ENCODE results near the gene MOV10L1.

MOV10L1 gene

DNA sequence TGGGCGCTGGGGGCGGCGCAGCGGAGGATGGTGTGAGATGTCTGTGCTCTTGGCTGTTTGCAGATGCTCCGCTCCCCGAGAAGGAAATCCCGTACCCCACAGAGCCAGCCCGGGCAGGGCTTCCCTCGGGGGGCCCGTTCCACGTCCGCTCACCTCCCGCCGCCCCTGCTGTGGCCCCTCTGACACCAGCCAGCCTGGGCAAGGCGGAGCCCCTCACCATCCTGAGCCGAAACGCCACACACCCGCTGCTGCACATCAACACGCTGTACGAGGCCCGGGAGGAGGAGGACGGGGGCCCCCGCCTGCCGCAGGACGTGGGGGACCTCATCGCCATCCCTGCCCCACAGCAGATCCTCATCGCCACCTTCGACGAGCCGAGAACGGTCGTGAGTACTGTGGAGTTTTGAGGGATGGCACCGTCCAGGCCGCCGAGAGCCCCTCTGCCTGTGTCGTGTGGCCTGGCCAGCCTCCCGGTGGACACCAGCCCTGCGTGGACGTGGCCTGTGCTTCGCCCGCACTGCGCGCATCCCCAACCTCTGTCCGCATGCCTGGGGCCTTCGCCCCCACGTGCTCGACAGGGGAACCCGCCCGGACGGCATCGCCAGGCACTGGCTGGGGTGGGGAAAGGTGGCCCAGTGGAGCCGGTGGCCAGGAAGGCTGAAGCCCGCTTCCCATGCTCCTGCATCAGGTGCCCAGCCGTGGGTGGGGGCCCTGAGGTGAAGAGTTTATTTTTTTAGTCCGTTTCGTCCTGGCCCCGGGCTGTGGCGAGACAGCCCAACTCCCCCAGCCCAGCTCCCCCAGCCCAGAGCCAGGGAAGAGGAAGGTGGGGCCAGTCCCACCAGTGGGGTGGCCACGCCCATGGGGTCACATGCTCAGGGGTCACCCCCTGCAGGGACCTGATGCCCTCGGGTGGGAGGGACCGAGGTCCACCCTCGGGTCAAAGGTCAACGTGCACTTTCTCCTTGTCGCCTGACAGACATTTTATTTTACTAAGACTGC lies 89.4 kb downstream of the MOV10L1 start:
- H2AFZ ChIP-seq (ENCODE audit: low read length), result no peak overlapping the region
- no peaks in the 10 kb centered on the region for H3K27me3 ChIP-seq (replicated peaks; ENCODE audit: insufficient read depth, low read length)
- H3K9me3 ChIP-seq (replicated peaks; ENCODE audit: insufficient read depth, low read length), result no peaks in the 10 kb centered on the region
- no peak overlapping the region for H3K4me2 ChIP-seq (ENCODE audit: low read depth, low read length)
- H4K20me1 ChIP-seq (ENCODE audit: insufficient read depth, low read length), result no peaks in the 10 kb centered on the region
- H3K79me2 ChIP-seq (ENCODE audit: low read length), result no peaks in the 10 kb centered on the region
- no peaks in the 10 kb centered on the region for H3K4me1 ChIP-seq (ENCODE audit: low read length)
- H3K4me3 ChIP-seq (ENCODE audit: low read length), result no peak overlapping the region
- no peak for TF ChIP-seq EZH2phosphoT487 (IDR thresholded peaks at IDR 0.05; ENCODE audit: low read length)
- H3K27ac ChIP-seq (ENCODE audit: low read length), result no peak overlapping the region
- H3K9ac ChIP-seq (ENCODE audit: low read length), result no peak overlapping the region
- H3F3A ChIP-seq (ENCODE audit: insufficient read depth, low read length), result no peaks in the 10 kb centered on the region
- no peaks in the 10 kb centered on the region for H3K36me3 ChIP-seq (replicated peaks; ENCODE audit: insufficient read depth, low read length)
- no peak for DNase-seq
- no peaks in the 10 kb centered on the region for H3K9me2 ChIP-seq (replicated peaks; ENCODE audit: insufficient read depth, low read length)

DNA sequence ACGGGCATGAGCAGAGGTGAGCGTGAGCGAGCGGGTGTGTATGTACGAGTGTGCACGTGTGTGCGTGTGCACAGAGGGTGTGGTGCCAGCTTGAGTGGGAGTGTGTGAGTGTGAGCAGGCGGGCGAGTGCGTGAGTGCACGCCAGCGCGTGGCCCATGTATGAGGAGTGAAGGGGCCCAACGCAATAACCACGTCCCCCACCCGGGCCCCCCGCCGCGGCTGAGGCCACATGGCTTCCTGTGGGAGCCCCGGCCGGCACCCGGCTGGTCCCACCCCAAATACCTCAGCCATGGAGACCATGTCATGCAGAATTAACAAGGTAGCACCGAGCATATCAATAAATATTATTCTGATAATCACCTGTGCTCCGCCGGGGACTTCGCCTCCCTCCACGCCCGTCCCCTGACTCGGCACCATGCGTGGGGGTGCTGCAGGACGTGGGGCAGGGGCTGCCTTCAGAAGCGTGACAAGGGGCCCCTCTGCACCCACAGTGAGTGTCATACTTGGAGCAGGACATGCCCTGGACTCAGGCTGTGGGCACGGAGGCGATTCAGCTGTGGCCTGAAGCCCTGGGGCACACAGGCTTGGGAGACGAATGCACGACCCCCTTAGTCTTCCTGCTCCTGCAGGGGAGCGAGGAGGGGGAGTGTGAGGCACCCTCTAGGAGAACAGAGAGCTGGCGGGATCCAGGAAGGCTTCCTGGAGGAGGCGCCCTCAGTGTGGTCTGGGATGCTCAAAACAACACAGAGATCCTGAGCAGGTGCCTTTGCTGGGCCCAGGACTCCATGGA lies 90.3 kb downstream of the MOV10L1 start:
- no peak overlapping the region for H3K4me3 ChIP-seq (ENCODE audit: low read length)
- no peaks in the 10 kb centered on the region for H3K79me2 ChIP-seq (ENCODE audit: low read length)
- H3K9me3 ChIP-seq (replicated peaks; ENCODE audit: insufficient read depth, low read length), result no peaks in the 10 kb centered on the region
- no peaks in the 10 kb centered on the region for H3K9me2 ChIP-seq (replicated peaks; ENCODE audit: insufficient read depth, low read length)
- H3K4me2 ChIP-seq (ENCODE audit: low read depth, low read length), result no peak overlapping the region
- peaks cover 4% of the 10 kb centered on the region; the same call in 1 of the 2 replicates for H3K27me3 ChIP-seq (replicated peaks; ENCODE audit: insufficient read depth, low read length)
- peaks cover 1% of the 10 kb centered on the region; the same call in 1 of the 2 replicates for H3K4me1 ChIP-seq (ENCODE audit: low read length)
- TF ChIP-seq, protein P1, sequence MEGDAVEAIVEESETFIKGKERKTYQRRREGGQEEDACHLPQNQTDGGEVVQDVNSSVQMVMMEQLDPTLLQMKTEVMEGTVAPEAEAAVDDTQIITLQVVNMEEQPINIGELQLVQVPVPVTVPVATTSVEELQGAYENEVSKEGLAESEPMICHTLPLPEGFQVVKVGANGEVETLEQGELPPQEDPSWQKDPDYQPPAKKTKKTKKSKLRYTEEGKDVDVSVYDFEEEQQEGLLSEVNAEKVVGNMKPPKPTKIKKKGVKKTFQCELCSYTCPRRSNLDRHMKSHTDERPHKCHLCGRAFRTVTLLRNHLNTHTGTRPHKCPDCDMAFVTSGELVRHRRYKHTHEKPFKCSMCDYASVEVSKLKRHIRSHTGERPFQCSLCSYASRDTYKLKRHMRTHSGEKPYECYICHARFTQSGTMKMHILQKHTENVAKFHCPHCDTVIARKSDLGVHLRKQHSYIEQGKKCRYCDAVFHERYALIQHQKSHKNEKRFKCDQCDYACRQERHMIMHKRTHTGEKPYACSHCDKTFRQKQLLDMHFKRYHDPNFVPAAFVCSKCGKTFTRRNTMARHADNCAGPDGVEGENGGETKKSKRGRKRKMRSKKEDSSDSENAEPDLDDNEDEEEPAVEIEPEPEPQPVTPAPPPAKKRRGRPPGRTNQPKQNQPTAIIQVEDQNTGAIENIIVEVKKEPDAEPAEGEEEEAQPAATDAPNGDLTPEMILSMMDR (IDR thresholded peaks at IDR 0.05; ENCODE audit: low read length), result no peak
- TF ChIP-seq EZH2 (optimal IDR thresholded peaks at IDR 0.05; ENCODE audit: low read depth, low read length) (no peak), EZH2phosphoT487 (IDR thresholded peaks at IDR 0.05; ENCODE audit: low read length) (no peak)
- DNase-seq, result no peak
- H3K27ac ChIP-seq (ENCODE audit: low read length), result no peak overlapping the region
- no peaks in the 10 kb centered on the region for H4K20me1 ChIP-seq (ENCODE audit: insufficient read depth, low read length)
- H3K9ac ChIP-seq (ENCODE audit: low read length), result no peak overlapping the region
- no peaks in the 10 kb centered on the region for H3F3A ChIP-seq (ENCODE audit: insufficient read depth, low read length)
- H3K36me3 ChIP-seq (replicated peaks; ENCODE audit: insufficient read depth, low read length), result no peaks in the 10 kb centered on the region
- H2AFZ ChIP-seq (ENCODE audit: low read length), result no peak overlapping the region

DNA sequence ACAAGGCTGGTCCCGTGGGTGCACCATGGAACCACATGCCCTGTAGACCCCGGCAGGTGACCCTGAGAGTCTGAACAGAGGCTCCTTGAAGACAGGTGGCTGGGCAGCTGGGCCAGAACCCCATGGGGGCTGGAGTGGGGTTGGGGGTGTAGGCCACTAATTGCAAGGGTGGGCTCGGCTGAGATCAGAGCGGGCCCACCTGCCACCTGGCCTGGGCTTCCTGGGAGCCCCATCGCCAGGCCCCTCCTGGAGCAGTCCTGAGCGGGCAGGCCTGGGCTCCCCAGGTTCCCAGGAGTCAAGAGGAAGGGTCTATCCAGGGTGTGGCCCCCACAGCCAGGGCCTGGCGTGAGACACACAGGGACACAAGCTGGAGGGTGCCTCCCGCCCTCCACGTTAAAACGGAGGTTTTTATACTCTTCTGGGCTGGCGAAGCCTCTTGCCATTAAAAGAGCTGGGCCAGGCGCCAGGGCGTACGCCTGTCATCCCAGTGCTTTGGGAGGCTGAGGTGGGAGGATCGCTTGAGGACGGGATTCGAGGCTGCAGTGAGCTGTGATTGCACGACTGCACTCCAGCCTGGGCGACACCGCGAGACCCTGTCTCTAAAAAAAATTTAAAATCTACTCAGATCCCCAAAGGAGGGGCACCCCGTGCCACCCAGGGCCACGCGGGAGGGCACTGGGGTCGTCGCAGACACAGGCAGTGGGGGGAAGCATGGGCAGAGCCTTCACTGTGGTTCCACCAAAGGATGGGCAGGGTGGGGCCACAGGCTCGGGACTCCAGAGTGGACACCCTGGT lies 91.1 kb downstream of the MOV10L1 start:
- Histone ChIP-seq H3K36me3 (replicated peaks; ENCODE audit: insufficient read depth, low read length) (no peaks in the 10 kb centered on the region), H3F3A (ENCODE audit: insufficient read depth, low read length) (no peaks in the 10 kb centered on the region), H3K4me1 (ENCODE audit: low read length) (peaks cover 5% of the 10 kb centered on the region; the same call in 1 of the 2 replicates), H3K9me2 (replicated peaks; ENCODE audit: insufficient read depth, low read length) (no peaks in the 10 kb centered on the region), H3K79me2 (ENCODE audit: low read length) (0 out of 2 replicates have a peak, but pooled peaks cover 3% of the 10 kb centered on the region), H3K27ac (ENCODE audit: low read length) (no peak overlapping the region), H3K27me3 (replicated peaks; ENCODE audit: insufficient read depth, low read length) (peaks cover 4% of the 10 kb centered on the region; the same call in 1 of the 2 replicates), H3K4me3 (ENCODE audit: low read length) (no peak overlapping the region), H3K9me3 (replicated peaks; ENCODE audit: insufficient read depth, low read length) (no peaks in the 10 kb centered on the region), H2AFZ (ENCODE audit: low read length) (no peak overlapping the region), H3K4me2 (ENCODE audit: low read depth, low read length) (no peak overlapping the region), H3K9ac (ENCODE audit: low read length) (no peak overlapping the region), H4K20me1 (ENCODE audit: insufficient read depth, low read length) (no peaks in the 10 kb centered on the region)
- TF ChIP-seq EZH2phosphoT487 (IDR thresholded peaks at IDR 0.05; ENCODE audit: low read length) (no peak), EZH2 (optimal IDR thresholded peaks at IDR 0.05; ENCODE audit: low read depth, low read length) (no peak)
- TF ChIP-seq, protein P1 (IDR thresholded peaks at IDR 0.05; ENCODE audit: low read length), result no peak
- DNase-seq, result no peak

All from MM.1S (cell line).